ENCODE measurements around the gene TOR3A. TPM values are rescaled to one million over a fixed set of nuclear protein-coding genes. Genes with fewer than 3 reads are reported as not detected.

The TOR3A gene
- total RNA-seq, 1 donor from 2014 or later, result 44.0 TPM

- intact Hi-C loops (cut with micrococcal nuclease), result no loop called here
These were observed 20.2 kb upstream of the TOR3A start for GRCh38 chr1:179061360-179062282.

GRCh38 chr1:179066471-179066870 lies 15.4 kb upstream of the TOR3A start:
- intact Hi-C loops (cut with micrococcal nuclease), result no loop called here

- intact Hi-C loops (cut with micrococcal nuclease), result loop anchor here (10.0 kb wide), 1 partner anchor 877 kb away; the partner anchor contains the start of gene CEP350
These were observed 4.5 kb upstream of the TOR3A start for GRCh38 chr1:179077396-179077795.

- intact Hi-C loops (cut with micrococcal nuclease), result loop anchor here (1.0 to 10.0 kb wide), 9 partner anchors 42 to 876 kb away; partner anchors contain the start of gene CEP350
These were observed 2.6 kb upstream of the TOR3A start for GRCh38 chr1:179079113-179079761.

GRCh38 chr1:179080866-179081686 lies 794 bp upstream of the TOR3A start:
- intact Hi-C loops (cut with micrococcal nuclease), result loop anchor here (1.0 to 5.0 kb wide), 6 partner anchors 44 to 801 kb away; partner anchors contain the start of genes FAM20B and TOR1AIP1

- intact Hi-C loops (cut with micrococcal nuclease), result loop anchor here (1.0 to 5.0 kb wide), 3 partner anchors 47 to 800 kb away; partner anchors contain the start of gene TOR1AIP1
These were observed 596 bp downstream of the TOR3A start for GRCh38 chr1:179082333-179082998.

GRCh38 chr1:179082999-179083335 lies 1.1 kb downstream of the TOR3A start:
- intact Hi-C loops (cut with micrococcal nuclease), result loop anchor here (1.0 to 5.0 kb wide), 3 partner anchors 46 to 799 kb away; partner anchors contain the start of gene TOR1AIP1

GRCh38 chr1:179083533-179083932 lies 1.7 kb downstream of the TOR3A start:
- intact Hi-C loops (cut with micrococcal nuclease), result loop anchor here (2.0 to 5.0 kb wide), 2 partner anchors 357 to 799 kb away; partner anchors contain the start of gene TOR1AIP1

GRCh38 chr1:179087665-179088064 lies 5.8 kb downstream of the TOR3A start:
- intact Hi-C loops (cut with micrococcal nuclease), result no loop called here

- intact Hi-C loops (cut with micrococcal nuclease), result no loop called here
These were observed 8.1 kb downstream of the TOR3A start for GRCh38 chr1:179089827-179090482.

GRCh38 chr1:179090522-179090921 lies 8.7 kb downstream of the TOR3A start:
- intact Hi-C loops (cut with micrococcal nuclease), result no loop called here

GRCh38 chr1:179090923-179091322 lies 9.1 kb downstream of the TOR3A start:
- intact Hi-C loops (cut with micrococcal nuclease), result no loop called here

- intact Hi-C loops (cut with micrococcal nuclease), result no loop called here
These were observed 9.9 kb downstream of the TOR3A start for GRCh38 chr1:179091691-179092165.

GRCh38 chr1:179092896-179093461 lies 11.1 kb downstream of the TOR3A start:
- intact Hi-C loops (cut with micrococcal nuclease), result no loop called here

- intact Hi-C loops (cut with micrococcal nuclease), result no loop called here
These were observed 12.9 kb downstream of the TOR3A start for GRCh38 chr1:179094818-179095217.

- intact Hi-C loops (cut with micrococcal nuclease), result no loop called here
These were observed 13.5 kb downstream of the TOR3A start for GRCh38 chr1:179095377-179095776.

- intact Hi-C loops (cut with micrococcal nuclease), result no loop called here
These were observed 14.1 kb downstream of the TOR3A start for GRCh38 chr1:179095924-179096323.

GRCh38 chr1:179099891-179100290 lies 18.0 kb downstream of the TOR3A start:
- intact Hi-C loops (cut with micrococcal nuclease), result no loop called here

- intact Hi-C loops (cut with micrococcal nuclease), result no loop called here
These were observed 19.7 kb downstream of the TOR3A start for GRCh38 chr1:179101566-179101965.

GRCh38 chr1:179103999-179104398 lies 22.1 kb downstream of the TOR3A start:
- intact Hi-C loops (cut with micrococcal nuclease), result no loop called here

Measured in T-helper 1 cell treated with Interleukin-12 subunit alpha and Interleukin-12 subunit beta and Interleukin-4 antibody, amounts not matched to agents 30 ng/mL and 1 ng/mL, for 36 hours (primary cell).